HTR-8/SVneo (cell line): ENCODE results near the gene TRAPPC14.
"Not testable (repeated sequence)": the region's sequence is repeated elsewhere in the genome, so short reads cannot be mapped to it uniquely, and the experiment has no call there.

Experiments used
- DNase-seq: peaks from one replicate; pipeline ENCODE4 v3.0.0; 2011; ENCODE audit warnings: low spot score, mixed read lengths; ENCODE audit not compliant: insufficient read length
- FAIRE-seq: peaks from 2 replicates; lab custom pipeline; 2011; peaks lifted over from hg19 to GRCh38; lab: Jason Lieb, UNC

Gene TRAPPC14, protein sequence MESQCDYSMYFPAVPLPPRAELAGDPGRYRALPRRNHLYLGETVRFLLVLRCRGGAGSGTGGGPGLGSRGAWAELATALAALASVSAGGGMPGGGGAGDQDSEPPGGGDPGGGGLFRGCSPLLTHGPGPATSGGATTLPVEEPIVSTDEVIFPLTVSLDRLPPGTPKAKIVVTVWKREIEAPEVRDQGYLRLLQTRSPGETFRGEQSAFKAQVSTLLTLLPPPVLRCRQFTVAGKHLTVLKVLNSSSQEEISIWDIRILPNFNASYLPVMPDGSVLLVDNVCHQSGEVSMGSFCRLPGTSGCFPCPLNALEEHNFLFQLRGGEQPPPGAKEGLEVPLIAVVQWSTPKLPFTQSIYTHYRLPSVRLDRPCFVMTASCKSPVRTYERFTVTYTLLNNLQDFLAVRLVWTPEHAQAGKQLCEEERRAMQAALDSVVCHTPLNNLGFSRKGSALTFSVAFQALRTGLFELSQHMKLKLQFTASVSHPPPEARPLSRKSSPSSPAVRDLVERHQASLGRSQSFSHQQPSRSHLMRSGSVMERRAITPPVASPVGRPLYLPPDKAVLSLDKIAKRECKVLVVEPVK

DNA sequence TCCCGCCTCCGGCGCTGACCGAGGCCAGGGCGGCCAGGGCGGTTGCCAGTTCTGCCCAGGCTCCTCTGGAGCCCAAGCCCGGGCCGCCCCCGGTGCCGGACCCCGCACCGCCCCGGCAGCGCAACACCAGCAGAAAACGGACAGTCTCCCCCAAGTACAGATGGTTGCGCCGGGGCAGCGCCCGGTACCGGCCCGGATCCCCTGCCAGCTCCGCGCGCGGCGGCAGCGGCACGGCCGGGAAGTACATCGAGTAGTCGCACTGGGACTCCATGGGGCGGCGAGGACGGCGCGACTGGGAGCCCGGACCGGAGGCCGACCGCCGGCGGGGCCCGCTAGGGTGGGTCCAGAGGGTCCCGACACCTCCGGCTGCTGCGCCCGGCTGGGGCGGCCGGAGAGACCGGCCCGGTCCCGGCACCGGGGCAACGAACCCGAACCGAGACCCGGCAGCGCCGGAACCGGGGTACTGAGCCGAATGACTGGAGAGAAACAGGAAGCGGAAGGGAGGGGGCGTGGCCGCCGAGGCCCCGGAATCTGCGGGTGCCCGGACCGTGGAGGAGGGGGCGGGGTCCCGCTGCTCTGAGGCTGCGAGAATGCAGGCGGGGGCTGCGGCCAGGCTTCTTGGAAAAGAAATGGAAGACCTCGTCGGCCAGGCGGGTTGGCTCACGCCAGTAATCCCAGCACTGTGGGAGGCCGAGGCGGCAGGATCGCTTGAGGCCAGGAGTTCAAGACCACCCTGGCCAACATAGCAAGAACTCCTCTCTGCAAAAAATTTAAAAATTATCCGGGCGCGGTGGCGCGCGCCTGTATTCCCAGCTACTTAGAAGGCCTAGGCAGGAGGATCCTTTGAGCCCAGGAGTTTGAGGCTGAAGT, at the start of gene TRAPPC14:
TRAPPC14 (minus strand) TSS at position 495 of the 870 bp plus-strand sequence; CDS start at position 271, 224 bp downstream.
- peak; percentile 90 for DNase-seq
- FAIRE-seq = no peak

DNA sequence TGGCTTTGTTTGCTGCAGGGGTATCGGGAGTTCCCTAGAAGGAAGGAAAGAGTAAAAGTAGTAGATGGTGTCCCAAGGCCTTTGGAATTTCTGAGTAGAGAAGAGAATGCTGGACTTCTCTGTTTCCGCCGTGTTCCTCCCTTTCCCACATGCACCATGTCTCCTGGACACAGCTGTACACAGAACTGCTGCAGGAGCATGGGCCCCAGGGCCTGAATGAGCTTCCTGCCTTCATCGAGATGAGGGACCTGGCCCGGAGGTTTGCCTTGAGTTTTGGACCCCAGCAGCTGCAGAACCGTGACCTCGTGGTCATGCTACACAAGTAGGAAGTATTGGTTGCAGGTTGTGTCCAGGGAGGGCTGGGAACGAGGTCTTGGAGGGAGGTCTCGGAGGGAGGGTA, 45.9 kb upstream of the TRAPPC14 start:
- FAIRE-seq (no peak), DNase-seq (no peak)

DNA sequence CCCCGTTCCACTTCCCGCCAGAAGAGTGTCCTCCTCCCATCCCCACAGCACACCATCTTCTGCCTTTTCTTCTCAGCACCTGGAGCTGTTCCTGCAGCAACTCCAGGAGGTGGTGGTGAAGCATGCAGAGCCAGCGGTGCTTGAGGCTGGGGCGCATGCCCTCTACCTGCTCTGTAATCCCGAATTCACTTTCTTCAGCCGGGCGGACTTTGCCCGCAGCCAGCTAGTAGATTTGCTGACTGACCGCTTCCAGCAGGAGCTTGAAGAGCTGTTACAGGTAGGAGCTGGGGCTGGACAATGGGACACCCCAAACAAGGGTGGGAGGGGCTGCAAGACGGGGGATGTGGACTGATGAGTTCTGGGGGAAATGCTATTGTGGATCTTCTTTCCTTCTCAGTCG, 42.2 kb upstream of the TRAPPC14 start:
- FAIRE-seq (no peak), DNase-seq (no peak)

DNA sequence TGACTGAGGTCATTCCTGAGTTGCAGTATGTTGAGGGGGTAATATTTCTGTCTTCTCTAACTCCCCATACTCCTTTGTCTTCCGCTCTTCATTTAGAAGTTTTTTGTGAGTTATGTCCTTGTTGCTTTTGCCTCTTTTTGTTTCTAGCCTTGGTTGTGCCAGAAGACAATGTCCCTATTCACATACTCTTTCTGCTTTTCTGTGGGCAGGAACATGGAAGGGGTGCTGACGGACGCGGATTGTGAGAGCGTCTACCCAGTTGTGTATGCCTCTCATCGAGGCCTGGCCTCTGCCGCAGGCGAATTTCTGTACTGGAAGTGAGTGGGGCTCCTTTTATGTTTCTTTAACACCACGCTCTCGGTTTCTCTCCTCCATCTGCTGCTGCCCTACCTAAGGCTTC, 39.7 kb upstream of the TRAPPC14 start:
- FAIRE-seq = no peak
- DNase-seq = no peak

DNA sequence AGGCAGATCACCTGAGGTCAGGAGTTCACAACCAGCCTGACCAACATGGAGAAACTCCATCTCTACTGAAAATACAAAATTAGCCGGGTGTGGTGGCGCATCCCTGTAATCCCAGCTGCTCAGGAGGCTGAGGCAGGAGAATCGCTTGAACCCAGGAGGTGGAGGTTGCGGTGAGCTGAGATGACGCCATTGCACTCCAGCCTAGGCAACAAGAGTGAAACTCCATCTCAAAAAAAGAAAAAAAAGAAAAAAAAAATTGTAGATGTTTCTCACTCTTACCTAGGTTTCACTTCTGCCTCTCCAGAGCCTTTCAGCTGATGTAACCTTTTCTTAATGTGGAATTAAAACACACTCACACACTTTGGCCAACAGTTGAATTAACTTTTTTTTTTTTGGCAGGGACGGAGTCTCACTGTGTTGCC, 37.4 kb upstream of the TRAPPC14 start:
- not testable (repeated sequence) for FAIRE-seq, DNase-seq

DNA sequence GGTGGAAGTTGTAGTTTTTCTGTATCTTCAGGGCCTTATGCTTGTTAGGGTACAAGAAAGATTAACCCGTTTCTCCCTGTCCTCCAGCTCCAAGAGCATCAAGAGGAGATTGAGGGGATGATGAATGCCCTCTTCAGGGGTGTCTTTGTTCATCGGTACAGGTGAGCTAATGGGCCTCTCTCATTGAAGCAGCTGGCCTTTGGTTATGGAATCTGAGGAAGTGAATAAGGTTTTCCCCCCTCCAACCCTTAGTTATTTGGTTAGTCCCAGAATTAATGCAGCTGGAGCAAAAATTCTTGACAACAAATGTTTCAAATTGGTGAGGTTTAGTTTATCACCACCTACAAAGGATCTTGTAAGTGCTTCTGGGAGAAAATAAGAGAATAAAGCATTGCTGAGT, 36.7 kb upstream of the TRAPPC14 start:
- no peak for DNase-seq
- FAIRE-seq = no peak

DNA sequence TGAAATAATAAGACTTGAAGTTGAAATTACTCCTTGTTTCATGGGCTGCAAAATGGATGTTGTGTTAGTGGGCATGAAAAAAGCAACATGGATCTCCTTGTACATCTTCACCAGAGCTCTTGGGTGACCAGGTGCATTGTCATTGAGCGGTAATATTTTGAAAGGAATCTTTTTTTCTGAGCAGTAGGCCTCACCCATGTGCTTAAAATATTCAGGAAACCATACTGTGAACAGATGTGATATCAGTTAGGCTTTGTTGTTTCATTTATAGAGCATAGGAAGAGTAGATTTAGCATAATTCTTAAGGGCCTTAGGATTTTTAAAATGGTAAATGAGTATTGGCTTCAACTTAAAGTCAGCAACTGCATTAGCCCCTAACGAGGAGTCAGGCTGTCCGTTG, 34.4 kb upstream of the TRAPPC14 start:
- FAIRE-seq (no peak), DNase-seq (no peak)

DNA sequence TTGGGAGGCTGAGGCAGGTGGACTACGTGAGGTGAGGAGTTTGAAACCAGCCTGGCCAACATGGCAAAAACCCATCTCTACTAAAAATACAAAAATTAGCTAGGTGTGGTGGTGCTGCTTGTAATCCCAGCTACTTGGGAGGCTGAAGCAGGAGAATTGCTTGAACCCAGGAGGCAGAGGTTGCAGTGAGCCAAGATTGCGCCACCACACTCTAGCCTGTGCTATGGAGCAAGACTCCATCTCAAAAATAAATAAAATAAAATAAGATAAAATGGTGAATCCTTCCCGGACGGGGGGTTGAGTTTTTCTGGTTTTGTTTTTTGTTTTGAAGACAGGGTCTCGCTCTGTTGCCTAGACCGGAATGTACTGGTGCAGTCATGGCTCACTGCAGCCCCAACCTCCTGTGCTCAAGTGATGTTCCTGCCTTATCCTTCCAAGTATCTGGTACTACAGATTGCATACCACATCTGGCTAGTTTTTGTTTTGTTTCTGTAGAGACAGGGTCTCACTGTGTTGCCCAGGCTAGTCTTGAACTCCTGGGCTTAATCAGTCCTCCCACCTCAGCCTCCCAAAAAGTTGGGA, 33.8 kb upstream of the TRAPPC14 start:
- not testable (repeated sequence) for DNase-seq, FAIRE-seq

DNA sequence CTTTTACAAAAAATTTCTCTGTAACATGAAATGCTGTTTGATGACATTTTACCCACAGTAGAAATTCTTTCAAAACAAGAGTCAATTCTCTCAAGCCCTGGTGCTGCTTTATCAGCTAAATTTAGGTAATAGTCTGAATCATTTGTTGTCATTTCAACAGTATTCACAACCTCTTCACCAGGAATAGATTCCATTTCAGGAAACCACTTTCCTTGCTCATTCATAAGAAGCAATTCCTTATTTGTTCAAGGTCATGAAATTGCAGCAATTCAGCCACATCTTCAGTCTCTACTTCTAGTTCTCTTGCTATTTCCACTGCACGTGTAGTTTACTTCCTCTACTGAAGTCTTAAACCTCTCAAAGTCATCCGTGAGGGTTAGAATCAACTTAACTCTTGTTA, 33.3 kb upstream of the TRAPPC14 start:
- FAIRE-seq (no peak), DNase-seq (no peak)

DNA sequence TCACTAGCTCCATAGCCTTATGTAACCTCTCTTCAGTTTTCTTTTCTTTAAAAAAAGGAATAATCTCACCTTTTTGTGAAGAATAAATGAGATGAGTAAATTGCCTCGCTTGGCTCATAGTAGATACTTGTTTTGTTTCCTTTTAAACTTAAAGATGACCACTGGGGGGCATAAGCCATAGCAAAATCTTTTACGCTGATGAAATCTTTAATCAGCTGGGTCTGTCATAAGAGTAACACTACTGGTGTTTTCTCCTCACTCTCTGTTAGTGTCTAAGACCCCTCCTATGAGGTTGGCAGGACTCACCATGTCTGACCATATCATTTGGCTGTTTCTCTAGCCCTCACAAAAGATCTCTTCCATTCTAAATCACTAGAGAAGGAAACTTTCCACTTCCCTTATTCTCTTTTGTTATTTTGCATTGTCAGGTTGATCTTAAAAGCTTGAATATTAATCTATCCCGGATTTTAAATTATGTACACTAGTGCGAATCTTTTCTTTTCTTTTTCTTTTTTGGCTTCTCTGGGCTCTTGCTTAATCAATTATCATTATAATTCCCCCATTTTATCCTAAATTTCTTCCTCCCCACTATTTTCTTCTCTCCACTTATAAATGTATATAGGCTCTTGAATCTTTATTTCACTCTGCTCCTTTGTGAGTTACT, 31.7 kb upstream of the TRAPPC14 start:
- no peak for FAIRE-seq
- DNase-seq = no peak

DNA sequence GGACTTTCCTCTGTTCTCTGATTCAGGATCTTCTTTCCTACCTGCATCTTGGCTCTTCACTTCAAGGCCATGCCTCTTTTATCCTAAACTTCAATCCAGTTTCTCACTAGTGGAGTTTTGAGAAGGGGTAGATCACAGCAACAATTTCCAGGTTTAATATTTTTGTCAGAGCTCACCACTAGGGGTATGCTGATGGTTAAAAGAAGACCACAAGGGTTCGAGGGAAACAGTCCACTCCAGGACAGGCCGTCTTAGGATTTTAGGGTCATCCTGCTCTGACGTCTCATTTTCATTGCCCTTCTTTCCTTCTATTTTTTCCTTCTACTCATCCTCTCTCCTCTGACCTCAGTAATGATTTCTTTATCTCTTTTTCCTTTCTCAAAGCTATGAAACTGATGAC, 30.5 kb upstream of the TRAPPC14 start:
- FAIRE-seq (no peak), DNase-seq (no peak)

DNA sequence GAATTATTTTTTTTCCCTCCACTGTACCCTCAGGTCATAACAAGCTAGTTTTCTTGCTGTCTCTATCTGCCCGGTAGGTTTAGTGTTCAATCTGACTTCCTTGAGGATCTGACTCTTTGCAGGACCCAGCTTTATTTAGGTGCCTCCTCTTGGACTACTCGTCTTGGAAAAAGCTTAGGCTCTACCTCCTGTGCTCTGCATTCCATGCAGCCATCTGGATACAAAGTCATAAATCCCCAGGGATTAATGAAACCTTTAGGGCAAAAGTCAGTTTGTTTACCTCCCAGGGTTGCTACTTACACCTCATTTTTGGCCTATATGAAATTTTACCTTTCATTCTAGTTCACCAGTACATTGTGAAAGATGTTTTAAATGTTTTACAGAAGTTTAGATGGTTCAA, 27.2 kb upstream of the TRAPPC14 start:
- FAIRE-seq (no peak), DNase-seq (no peak)

DNA sequence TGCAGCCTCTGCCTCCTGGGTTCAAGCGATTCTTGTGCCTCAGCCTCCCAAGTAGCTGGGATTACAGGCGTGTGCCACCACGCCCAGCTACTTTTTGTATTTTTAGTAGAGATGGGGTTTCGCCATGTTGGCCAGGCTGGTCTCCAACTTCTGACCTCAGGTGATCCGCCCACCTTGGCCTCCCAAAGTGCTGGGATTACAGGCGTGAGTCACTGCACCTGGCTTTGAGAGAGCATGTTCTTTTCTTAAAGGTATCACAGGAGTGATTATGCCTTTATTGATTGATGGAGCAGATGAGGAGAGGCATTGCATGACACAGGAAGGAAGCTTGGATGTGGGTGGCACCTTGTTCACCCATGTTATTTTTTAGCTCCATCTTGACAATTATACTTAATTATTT, 24.6 kb upstream of the TRAPPC14 start:
- not testable (repeated sequence) for DNase-seq, FAIRE-seq

DNA sequence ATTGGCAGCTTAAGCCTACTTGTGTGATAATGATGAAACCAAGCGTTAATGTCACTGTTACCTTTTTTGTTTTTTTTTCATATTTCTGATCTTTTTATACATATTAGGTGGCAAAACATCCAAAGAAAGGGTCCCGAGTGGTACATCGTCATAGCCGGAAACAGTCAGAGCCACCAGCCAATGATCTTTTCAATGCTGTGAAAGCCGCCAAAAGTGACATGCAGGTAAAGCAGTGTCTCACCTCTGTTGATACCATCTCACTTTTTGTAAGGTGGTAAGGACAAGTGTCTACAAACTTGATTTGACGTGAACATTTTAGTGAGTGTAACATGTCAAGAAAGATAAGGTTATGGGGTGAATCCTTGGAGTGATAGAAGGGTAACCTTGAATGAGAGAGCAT, 24.1 kb upstream of the TRAPPC14 start:
- not testable (repeated sequence) for FAIRE-seq, DNase-seq

DNA sequence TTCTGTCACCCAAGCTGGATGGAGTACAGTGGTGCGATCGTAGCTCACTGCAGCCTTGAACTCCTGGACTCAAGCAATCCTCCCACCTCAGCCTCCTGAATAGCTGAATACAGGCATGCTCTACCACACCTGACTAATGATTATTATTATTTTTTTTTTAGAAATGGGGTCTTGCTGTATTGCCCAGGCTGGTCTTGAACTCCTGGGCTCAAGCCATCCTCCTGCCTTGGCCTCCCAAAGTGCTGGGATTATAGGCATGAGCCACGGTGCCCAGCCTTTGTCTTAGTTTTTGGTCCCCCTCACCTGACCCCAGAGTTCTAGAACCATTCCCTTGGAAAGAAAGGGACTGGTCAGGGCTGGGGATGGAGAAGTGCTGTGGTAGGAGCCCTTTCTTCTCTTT, 21.6 kb upstream of the TRAPPC14 start:
- FAIRE-seq, DNase-seq: not testable (repeated sequence)

DNA sequence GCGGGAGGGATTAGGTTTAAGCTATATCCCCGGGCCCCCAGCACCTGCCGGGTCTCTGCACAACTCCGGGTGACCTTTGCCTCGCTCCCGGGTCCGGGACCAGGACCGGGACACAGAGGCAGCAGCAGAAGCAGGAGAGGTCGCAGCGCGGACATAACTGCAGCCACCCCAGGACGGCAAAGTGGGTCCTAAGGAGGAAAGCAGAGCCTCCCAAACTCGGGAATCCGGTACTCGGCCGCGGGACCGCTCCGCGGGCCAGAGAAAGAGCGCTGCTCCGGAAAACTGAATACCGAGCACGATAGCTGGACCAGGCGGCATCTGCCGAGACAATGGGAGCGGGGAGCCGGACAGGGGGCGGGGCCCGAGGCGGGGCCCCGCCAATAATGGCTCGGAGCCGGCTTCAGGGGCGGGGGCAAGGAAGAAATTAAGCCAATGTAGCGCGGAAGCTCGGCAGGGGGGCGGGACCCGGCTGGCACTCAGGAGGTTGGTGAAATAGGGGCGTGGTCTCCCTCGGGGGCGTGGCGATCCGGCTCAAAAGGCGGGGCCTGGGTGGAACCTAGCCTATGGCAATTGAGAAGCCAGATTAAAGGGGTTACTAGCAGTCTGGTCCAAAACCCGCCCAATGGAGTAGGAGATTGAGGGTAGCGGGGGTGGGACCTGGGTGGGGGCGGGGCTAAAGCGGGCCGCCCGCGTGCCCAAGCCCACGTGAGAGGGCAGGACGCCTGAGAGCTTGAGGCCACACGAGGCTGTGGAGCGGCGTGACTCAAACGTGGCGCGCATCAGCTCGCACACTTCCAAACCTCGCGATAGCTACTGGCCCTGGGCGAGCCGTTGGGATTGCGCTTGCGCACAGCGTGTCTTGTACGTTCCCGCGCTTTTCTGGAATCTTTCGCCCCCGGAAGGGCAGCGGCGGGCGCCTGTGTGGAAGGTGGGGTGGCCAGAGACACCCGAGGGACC, 18.8 kb upstream of the TRAPPC14 start, which contains the start of the genes GPC2 and STAG3:
GPC2 (minus strand) TSS at position 337 of the 957 bp plus-strand sequence; CDS start at position 155, 182 bp downstream.
STAG3 (plus strand) TSS at position 874 of the 957 bp plus-strand sequence. CDS start 2,639 bp downstream, outside the sequence.
- FAIRE-seq (no peak), DNase-seq (peak; percentile 82)

DNA sequence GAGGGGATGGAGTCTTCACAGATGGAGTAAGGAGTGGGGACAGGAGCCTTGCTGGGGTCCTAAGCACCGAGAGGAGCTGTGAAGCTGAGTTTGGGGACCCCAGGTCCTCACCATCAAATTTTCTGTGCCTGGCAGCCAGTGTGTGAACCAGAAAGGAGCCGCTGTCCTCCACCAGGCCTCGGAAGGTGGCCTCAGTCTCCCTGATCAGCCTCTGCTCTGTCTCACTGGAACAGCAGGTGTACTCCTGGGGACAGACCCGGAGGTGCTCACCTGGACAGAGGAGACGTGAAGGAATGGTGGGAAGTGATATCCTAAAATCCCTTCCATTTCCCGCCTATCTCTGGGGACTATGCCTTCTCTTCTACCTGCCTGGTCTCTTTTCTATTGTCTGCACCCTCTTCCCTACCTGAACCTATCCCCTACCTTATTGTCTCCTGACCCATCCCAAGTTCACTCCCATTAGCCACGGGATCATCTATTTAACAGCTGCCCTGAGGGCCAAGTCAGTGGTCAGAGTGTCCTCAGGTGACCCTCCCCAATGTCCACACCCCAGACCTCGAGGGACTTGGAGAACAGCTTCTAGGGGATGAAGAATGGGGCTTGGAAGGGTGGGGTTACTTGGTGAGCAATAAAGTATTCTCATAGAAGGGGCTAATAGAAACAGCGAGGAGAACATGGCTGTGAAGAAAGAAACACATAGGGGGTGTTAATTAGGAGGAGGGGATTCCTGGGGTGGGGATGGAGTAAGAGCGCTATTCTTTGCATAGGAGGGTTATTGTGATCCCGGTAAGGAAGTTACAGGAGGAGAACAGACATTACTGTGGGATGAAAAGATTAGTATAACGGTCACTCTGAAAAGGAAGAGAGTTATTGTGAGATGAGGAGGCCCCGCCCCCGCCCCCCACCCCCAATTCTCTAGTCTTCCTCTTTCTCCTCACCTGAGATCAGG, 17.8 kb upstream of the TRAPPC14 start:
- FAIRE-seq = no peak
- no peak for DNase-seq
